HG03565 (cell line): ENCODE measurements around the gene RTCB.
"Not testable (repeated sequence)": the region's sequence is repeated elsewhere in the genome, so short reads cannot be mapped to it uniquely, and the experiment has no call there.

Source experiments
- ATAC-seq: cut with Tn5 transposase; IDR thresholded peaks from one replicate; pipeline ENCODE4 v1.9.1; 2021; ENCODE audit warnings: mild to moderate bottlenecking, moderate library complexity; ENCODE audit not compliant: unreplicated experiment

Gene RTCB

GRCh38 chr22:32395107-32395506 is 16.9 kb downstream of the RTCB start:
- no peak for ATAC-seq

DNA sequence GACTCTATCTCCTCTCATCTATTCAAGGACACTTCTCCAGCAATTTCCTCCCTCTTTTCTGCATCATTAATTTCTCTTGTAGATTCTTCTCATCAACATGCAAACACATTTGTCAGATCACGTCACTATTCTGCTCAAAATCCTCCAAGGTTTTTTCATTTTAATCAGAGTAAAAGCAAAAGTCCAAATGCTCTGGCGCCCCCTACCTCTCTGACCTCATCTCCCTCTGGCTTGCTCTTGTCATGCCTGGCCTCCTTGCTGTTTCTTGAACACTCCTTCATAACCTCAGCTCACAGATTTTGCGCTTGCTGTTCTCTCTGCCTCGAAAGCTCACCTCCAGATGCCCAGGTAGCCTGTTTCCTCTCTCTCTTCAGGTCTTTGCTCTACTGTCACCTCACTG is 22.4 kb downstream of the RTCB start:
- no peak for ATAC-seq

DNA sequence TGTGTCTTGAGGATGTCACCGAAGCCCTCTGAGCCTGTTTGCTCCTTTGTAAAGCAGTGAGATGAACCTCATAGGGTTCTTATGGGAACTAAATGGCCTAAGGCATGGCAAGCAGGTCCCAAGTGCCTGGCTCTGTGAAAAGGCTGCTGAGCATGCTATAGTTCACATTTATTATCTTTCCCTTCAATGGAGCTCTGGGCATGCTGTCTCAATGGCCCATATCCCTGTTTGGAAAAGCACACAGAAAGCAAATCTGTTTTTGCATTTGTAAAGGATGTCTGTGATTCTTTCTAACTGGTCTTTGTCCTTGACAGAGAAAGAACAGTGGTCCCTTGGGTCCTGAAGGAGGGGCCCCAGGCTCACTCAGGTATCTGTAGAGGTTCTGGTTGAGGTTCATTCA is 26.4 kb downstream of the RTCB start:
- no peak for ATAC-seq

DNA sequence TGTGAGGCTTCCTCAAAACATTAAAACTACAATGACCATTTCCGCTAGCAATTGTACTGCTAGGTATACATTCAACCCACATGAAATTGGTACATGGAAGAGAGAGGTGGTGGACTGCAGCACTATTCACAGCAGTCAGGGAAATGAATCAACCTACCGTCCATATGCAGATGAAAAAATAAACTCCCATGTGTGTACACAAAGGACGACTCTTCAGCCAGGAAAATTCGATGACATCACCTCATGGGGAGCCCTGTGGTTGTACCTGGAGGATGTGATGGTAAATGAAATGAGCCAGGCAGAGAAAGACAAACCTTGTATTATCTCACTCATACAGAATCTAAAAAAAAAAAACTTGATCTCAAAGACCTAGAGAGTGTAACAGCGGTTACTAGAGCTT is 31.1 kb downstream of the RTCB start:
- no peak for ATAC-seq

GRCh38 chr22:32378707-32379272 is 33.3 kb downstream of the RTCB start:
- no peak for ATAC-seq

GRCh38 chr22:32376681-32377080 is 35.4 kb downstream of the RTCB start:
- ATAC-seq = no peak

GRCh38 chr22:32375678-32376450 is 36.2 kb downstream of the RTCB start:
- no peak for ATAC-seq

GRCh38 chr22:32364210-32364609 is 47.8 kb downstream of the RTCB start:
- ATAC-seq = no peak

DNA sequence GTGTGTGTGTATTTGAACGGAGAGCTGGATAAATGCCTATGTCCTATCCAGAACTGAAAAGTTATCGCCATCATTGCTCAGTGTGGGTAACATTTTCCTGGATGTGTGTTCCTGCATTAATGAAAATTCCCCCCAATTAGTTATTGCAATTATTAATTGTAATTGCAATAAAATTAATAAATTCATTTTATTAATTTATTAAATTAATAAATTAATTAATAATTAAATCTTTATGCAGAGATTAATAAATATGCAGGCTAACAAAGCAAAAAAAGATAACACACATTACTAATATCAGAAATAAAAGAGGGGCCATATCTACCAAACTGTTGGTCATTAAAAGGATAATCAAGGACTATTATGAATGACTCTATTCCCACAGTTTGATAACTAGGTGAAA is 50.8 kb downstream of the RTCB start:
- ATAC-seq = no peak

DNA sequence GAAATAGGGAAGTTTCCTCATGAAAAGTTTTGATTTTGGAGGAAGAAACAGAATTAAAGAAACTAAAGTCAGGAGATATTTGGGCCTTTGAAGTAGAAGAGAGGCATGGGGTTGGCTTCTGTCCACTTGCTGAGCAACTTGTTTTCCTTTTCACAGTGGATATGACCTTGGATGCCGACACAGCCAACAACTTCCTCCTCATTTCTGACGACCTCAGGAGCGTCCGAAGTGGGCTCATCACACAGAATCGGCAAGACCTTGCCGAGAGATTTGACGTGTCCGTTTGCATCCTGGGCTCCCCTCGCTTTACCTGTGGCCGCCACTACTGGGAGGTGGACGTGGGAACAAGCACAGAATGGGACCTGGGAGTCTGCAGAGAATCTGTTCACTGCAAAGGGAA is 52.0 kb downstream of the RTCB start:
- ATAC-seq = not testable (repeated sequence)

- ATAC-seq = not testable (repeated sequence)
Observed at GRCh38 chr22:32357567-32357966, 54.5 kb downstream of the RTCB start, which contains the start of gene RFPL3. TSS of gene RFPL3 (plus strand) at chr22:32357867. CDS start at chr22:32358072, 205 bp downstream.

DNA sequence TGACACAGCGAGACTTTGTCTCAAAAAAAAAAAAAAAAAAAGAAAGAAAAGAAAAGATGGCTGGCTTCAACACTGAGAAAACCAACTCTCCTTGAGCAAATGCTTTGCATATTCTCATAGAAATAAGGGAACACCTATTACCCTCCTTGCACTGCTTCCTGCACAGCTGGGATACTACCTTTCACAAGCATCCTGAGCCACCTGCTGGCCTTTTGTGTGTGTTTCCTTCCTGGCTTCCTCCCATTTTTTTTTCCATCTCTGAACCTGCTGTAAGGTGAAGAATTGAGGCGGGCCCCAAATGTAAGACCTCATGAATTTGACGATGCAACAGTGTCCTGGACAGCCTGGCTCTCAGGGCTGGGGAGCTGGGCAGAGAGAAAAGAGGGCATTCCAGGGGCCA is 56.3 kb downstream of the RTCB start:
- no peak for ATAC-seq

DNA sequence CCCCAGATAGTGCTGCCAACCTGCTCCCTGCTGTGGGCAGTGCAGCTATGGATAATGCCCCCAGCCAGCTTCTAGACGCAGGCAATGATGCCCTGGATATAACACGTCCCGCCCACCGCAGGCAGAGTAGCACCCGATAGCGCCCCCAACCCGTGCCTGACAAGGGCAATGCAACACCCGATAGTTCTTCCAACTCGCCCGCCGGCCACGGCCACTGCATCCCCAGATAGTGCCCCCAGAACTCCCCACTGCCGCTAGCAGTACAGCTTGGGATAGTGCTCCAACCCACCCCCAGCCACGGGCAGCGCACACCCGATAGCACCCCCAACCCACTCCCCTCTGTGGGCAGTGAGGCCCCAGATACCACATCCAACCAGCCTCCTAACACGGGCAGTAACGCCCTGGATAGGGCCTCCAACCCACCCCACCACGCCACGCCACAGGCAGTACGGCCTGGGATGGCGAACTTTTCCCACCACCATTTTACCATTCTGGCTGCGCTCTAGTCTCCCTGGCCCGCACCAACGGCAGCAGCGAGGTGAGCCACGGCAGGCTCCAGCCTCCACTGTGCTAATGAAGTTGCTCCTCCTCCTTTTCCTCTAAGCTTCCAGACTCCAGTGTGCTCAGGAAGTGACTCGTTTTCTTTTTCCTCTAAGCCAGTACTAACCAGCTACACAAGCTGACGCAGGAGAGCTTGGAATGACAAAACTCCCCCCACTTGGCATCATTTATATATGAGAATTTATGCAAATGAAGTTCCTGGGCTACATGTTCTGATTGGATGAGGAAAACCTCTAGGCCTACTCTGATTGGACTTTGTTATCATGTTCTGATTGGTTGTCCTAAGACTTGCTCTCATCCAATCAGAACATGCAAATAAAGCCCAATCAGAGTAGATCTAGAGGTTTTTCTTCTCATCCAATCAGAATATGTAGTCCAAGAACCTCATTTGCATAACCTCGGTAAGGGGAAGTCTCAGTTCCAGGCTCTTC is 57.4 kb downstream of the RTCB start:
- ATAC-seq = no peak

DNA sequence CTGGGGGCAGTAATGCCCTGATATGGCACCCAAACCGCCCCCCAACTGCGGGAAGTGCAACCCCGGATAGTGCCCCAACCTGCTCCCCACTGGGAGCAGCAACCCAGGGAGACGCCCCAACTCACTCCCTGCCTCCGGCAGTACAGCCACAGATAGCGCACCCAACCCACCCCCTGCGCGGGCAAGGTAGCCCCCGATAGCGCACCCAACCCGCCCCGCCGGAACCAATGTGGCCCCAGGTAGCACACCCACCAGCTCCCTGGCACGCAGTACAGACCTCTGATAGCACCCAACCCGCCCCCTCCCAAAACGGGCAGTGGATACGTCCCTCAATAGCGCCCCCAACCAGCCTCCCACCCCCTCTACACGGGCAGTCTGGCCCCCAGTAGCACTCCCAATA is 58.2 kb downstream of the RTCB start:
- ATAC-seq = no peak

GRCh38 chr22:32353292-32353691 is 58.8 kb downstream of the RTCB start:
- no peak for ATAC-seq

- no peak for ATAC-seq
Observed at GRCh38 chr22:32352681-32353080, 59.4 kb downstream of the RTCB start.

- not testable (repeated sequence) for ATAC-seq
Observed at GRCh38 chr22:32351875-32352274, 60.2 kb downstream of the RTCB start.

GRCh38 chr22:32348031-32348611 is 63.9 kb downstream of the RTCB start:
- ATAC-seq = no peak

- ATAC-seq = no peak
Observed at GRCh38 chr22:32343941-32344340, 68.1 kb downstream of the RTCB start.

DNA sequence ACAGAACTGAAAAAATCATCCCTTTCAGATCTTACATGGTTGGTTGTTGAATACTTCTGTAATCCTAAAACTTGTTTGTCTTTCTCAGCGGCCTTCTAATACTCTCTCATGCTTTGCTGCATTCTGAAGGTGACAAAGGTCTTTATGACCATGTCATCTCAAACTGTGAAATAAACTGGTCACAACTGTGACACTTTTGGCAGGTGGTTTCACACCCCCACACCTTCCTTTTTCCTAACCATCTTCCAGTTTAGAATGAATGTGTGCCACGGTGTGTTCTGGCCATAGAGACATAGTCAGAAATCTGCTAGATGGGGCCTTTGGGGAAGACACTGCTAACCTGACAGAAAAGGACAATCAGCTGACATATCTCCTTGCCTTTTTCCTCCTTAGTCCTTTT is 69.1 kb downstream of the RTCB start:
- ATAC-seq = no peak

DNA sequence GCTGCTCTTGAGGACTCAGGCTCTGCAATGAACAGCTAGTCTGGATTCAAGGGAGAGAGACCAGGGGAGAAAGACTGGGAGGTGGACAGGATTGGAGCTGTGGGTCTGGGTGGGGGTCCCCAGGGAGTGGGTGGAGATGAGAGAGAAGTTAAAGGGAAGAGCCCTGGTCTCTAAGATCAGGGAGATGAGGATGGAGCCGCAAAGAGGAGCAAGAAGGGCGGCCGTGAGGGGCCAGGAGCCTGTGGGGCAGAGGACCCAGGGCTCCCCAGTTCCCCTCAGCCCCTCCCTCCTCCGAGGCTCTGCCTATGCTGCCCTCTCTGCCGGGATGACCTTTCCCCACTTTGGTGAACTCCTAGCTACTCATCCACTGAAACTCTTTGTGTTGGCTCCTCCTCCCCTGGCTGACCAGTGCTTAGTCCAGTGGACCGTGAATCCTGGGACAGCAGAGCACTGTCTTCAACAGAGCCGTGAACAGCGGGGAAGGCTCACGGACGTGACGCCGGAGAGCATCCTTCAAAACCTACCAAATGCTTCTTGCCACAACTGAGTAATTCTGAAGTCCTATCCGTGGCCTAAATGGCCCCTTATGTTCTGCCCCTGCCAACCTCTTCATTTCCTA is 70.8 kb downstream of the RTCB start:
- ATAC-seq = no peak
